ENCODE measurements around the gene PAQR6.

Gene PAQR6

GRCh38 chr1:156247460-156248322 is at the start of gene PAQR6:
TSS of gene PAQR6 (minus strand) at chr1:156248056. CDS start at chr1:156246731, 1,325 bp downstream.
- no peak for DNase-seq (ENCODE audit: low read depth)

- DNase-seq (ENCODE audit: low read depth), result no peak
Observed at GRCh38 chr1:156295391-156295947, 47.6 kb upstream of the PAQR6 start, which contains the start of gene GLMP. TSS of gene GLMP (minus strand) at chr1:156295679. CDS start at chr1:156295645, 34 bp downstream.

- no peak for DNase-seq (ENCODE audit: low read depth)
Observed at GRCh38 chr1:156293895-156294294, 46.0 kb upstream of the PAQR6 start.

- no peak for DNase-seq (ENCODE audit: low read depth)
Observed at GRCh38 chr1:156293098-156293434, 45.2 kb upstream of the PAQR6 start.

GRCh38 chr1:156291226-156292061 is 43.6 kb upstream of the PAQR6 start:
- no peak for DNase-seq (ENCODE audit: low read depth)

GRCh38 chr1:156289857-156290256 is 42.0 kb upstream of the PAQR6 start:
- no peak for DNase-seq (ENCODE audit: low read depth)

GRCh38 chr1:156286061-156286460 is 38.2 kb upstream of the PAQR6 start:
- no peak for DNase-seq (ENCODE audit: low read depth)

- DNase-seq (ENCODE audit: low read depth), result no peak
Observed at GRCh38 chr1:156285437-156285836, 37.6 kb upstream of the PAQR6 start.

GRCh38 chr1:156284757-156285156 is 36.9 kb upstream of the PAQR6 start:
- DNase-seq (ENCODE audit: low read depth), result no peak

GRCh38 chr1:156284112-156284511 is 36.3 kb upstream of the PAQR6 start, which contains the start of gene TMEM79:
TSS of gene TMEM79 (plus strand) at chr1:156284325. CDS start at chr1:156285227, 902 bp downstream.
- DNase-seq (ENCODE audit: low read depth), result no peak

- no peak for DNase-seq (ENCODE audit: low read depth)
Observed at GRCh38 chr1:156283521-156283920, 35.7 kb upstream of the PAQR6 start.

- peak; percentile 81 for DNase-seq (ENCODE audit: low read depth)
Observed at GRCh38 chr1:156282479-156283222, 34.8 kb upstream of the PAQR6 start, which contains the start of gene SMG5. TSS of gene SMG5 (minus strand) at chr1:156282825. CDS start at chr1:156282680, 145 bp downstream.

GRCh38 chr1:156281693-156282478 is 34.0 kb upstream of the PAQR6 start:
- DNase-seq (ENCODE audit: low read depth), result no peak

- DNase-seq (ENCODE audit: low read depth), result no peak
Observed at GRCh38 chr1:156281281-156281680, 33.4 kb upstream of the PAQR6 start.

- no peak for DNase-seq (ENCODE audit: low read depth)
Observed at GRCh38 chr1:156279837-156280236, 32.0 kb upstream of the PAQR6 start.

- DNase-seq (ENCODE audit: low read depth), result no peak
Observed at GRCh38 chr1:156276966-156277381, 29.1 kb upstream of the PAQR6 start.

- DNase-seq (ENCODE audit: low read depth), result no peak
Observed at GRCh38 chr1:156276532-156276931, 28.7 kb upstream of the PAQR6 start.

GRCh38 chr1:156270314-156270713 is 22.5 kb upstream of the PAQR6 start:
- DNase-seq (ENCODE audit: low read depth), result no peak

GRCh38 chr1:156268336-156268735 is 20.5 kb upstream of the PAQR6 start:
- DNase-seq (ENCODE audit: low read depth), result no peak

- DNase-seq (ENCODE audit: low read depth), result no peak
Observed at GRCh38 chr1:156266051-156266450, 18.2 kb upstream of the PAQR6 start.

GRCh38 chr1:156263288-156263655 is 15.4 kb upstream of the PAQR6 start:
- DNase-seq (ENCODE audit: low read depth), result no peak

Data from CMK (cell line).